HepG2 (cell line): ENCODE results near the gene TTLL13. TPM values are rescaled to one million over a fixed set of nuclear protein-coding genes. Genes with fewer than 3 reads are reported as not detected.
A peak's percentile ranks its signal among the peaks of the same experiment; 100 is the strongest.

Source experiments
- CTCF ChIP-seq: sonication (generic); formaldehyde crosslinking; IDR thresholded peaks from 2 replicates; pipeline ENCODE4 v1.5.0; 2020; ENCODE audit warnings: mild to moderate bottlenecking, missing genetic modification reagents, moderate library complexity
- ELF3 ChIP-seq: IDR thresholded peaks from 2 replicates; pipeline ENCODE4 v1.6.1; 2016; ENCODE audit warnings: missing genetic modification reagents, missing compliant biosample characterization
- GATAD1 ChIP-seq: IDR thresholded peaks from 2 replicates; pipeline ENCODE4 v1.6.1; 2016; ENCODE audit warnings: missing genetic modification reagents, missing compliant biosample characterization
- HNF4G ChIP-seq, 2 experiments: sonication (generic) in 1 of 2; formaldehyde crosslinking in 1 of 2; IDR thresholded peaks; 2 replicates each; pipeline versions ENCODE4 v1.4.0 to v1.6.1; 2011 to 2020; ENCODE audit warnings: borderline replicate concordance in 2 of 2, low read depth in 2 of 2, mild to moderate bottlenecking in 2 of 2, low read length in 1 of 2, missing genetic modification reagents in 1 of 2, moderate library complexity in 1 of 2
- HNRNPLL ChIP-seq: fragments of 200-400 bp; formaldehyde crosslinking; IDR thresholded peaks from 2 replicates; pipeline ENCODE4 v1.6.1; 2017; ENCODE audit warnings: mild to moderate bottlenecking, low read depth, low read length; ENCODE audit not compliant: poor library complexity, severe bottlenecking
- KDM2A ChIP-seq: sonication (generic); formaldehyde crosslinking; IDR thresholded peaks from 2 replicates; pipeline ENCODE4 v1.4.0; 2020; ENCODE audit warnings: low read depth, missing genetic modification reagents, borderline replicate concordance
- MYPOP ChIP-seq: sonication (generic); formaldehyde crosslinking; IDR thresholded peaks from 2 replicates; pipeline ENCODE4 v1.8.1; 2023; ENCODE audit warnings: mild to moderate bottlenecking, moderate library complexity, missing genetic modification reagents
- NONO ChIP-seq, 2 experiments: fragments of 450-650 bp in 1 of 2; sonication (generic) in 1 of 2; formaldehyde crosslinking in 1 of 2; IDR thresholded peaks in 1 of 2; conservative IDR thresholded peaks in 1 of 2; 2 replicates each; pipeline versions ENCODE4 v1.6.1 to v1.8.0; 2017 to 2022; ENCODE audit warnings: mild to moderate bottlenecking in 1 of 2, missing genetic modification reagents in 1 of 2, moderate library complexity in 1 of 2
- NR0B2 ChIP-seq: sonication (generic); formaldehyde crosslinking; IDR thresholded peaks from 2 replicates; pipeline ENCODE4 v1.4.0; 2020; ENCODE audit warnings: mild to moderate bottlenecking, missing genetic modification reagents
- NR2F6 ChIP-seq, 2 experiments: IDR thresholded peaks; 2 replicates each; pipeline ENCODE4 v1.6.1; 2016; ENCODE audit warnings: antibody characterized with exemption in 1 of 2, mild to moderate bottlenecking in 1 of 2
- PLRG1 ChIP-seq: fragments of 450-650 bp; conservative IDR thresholded peaks from 2 replicates; pipeline ENCODE4 v1.6.1; 2016
- STAT5B ChIP-seq: sonication (generic); formaldehyde crosslinking; IDR thresholded peaks from 2 replicates; pipeline ENCODE4 v1.4.0; 2020; ENCODE audit warnings: missing genetic modification reagents
- U2AF1 ChIP-seq: fragments of 200-400 bp; formaldehyde crosslinking; optimal IDR thresholded peaks from 2 replicates; pipeline ENCODE3; 2017; ENCODE audit warnings: mild to moderate bottlenecking, low read depth, low read length
- YY1 ChIP-seq: IDR thresholded peaks from 2 replicates; pipeline ENCODE4 v1.6.1; 2011; ENCODE audit warnings: low read length, low read depth, moderate library complexity, mild to moderate bottlenecking; ENCODE audit not compliant: insufficient read depth, insufficient replicate concordance
- ZBTB14 ChIP-seq: sonication (generic); formaldehyde crosslinking; IDR thresholded peaks from 2 replicates; pipeline ENCODE4 v1.4.0; 2020; ENCODE audit warnings: missing genetic modification reagents
- ZBTB38 ChIP-seq: sonication (generic); formaldehyde crosslinking; IDR thresholded peaks from 2 replicates; pipeline ENCODE4 v1.5.1; 2020; ENCODE audit warnings: mild to moderate bottlenecking, missing genetic modification reagents
- ZFP82 ChIP-seq: sonication (generic); formaldehyde crosslinking; IDR thresholded peaks from 2 replicates; pipeline ENCODE4 v1.5.1; 2020; ENCODE audit warnings: mild to moderate bottlenecking, missing genetic modification reagents, borderline replicate concordance
- ZNF317 ChIP-seq: sonication (generic); formaldehyde crosslinking; IDR thresholded peaks from 2 replicates; pipeline ENCODE4 v1.5.0; 2020; ENCODE audit warnings: mild to moderate bottlenecking, missing genetic modification reagents
- ZSCAN12 ChIP-seq: sonication (generic); formaldehyde crosslinking; IDR thresholded peaks from 2 replicates; pipeline ENCODE4 v1.9.0; 2021; ENCODE audit warnings: mild to moderate bottlenecking, missing genetic modification reagents
- polyA plus RNA-seq, 8 experiments: library from polyadenylated mRNA; depleted of rRNA in 3 of 8; stranded (reverse) in 7 of 8; unstranded in 1 of 8; fragments of >200 nt; fragmentation: Illumina TruSeq in 4 of 8; extraction: Trizol in 4 of 8; gene quantifications; 2 replicates each; pipeline versions ENCODE4 v1.2.1 to v1.2.3, GENCODE V29; 2011 to 2016; ENCODE audit warnings: low read depth in 4 of 8, missing spikeins in 1 of 8, mixed read lengths in 1 of 8; ENCODE audit not compliant: insufficient read depth in 1 of 8
- total RNA-seq, 5 experiments: library from RNA; depleted of rRNA; stranded (reverse); fragments of >200 nt; fragmentation: Illumina TruSeq; extraction: Trizol; gene quantifications; 2 replicates each; pipeline ENCODE4 v1.2.3, GENCODE V29; 2016; ENCODE audit warnings: low read depth in 1 of 5

TTLL13 gene
- total and polyA plus RNA-seq, 2 of the 13 experiments (the other 11 are each of a cell fraction or from before 2014, with no cell fraction given) = 0.07 to 0.29 TPM

GRCh38 chr15:90221246-90221900, 28.0 kb upstream of the TTLL13 start (continued):
- TF ChIP-seq KDM2A (CRISPR knock-in tag) (peak; percentile 58; the same call in 1 of the 2 replicates), NONO (IDR thresholded peaks at IDR 0.05) (no peak), NONO (CRISPR knock-in tag; conservative IDR thresholded peaks at IDR 0.05) (no peak), ZSCAN12 (CRISPR knock-in tag) (no peak), HNRNPLL (no peak), GATAD1 (0 out of 2 replicates have a peak, but pooled peaks have one; percentile 19), STAT5B (CRISPR knock-in tag) (no peak), ZBTB38 (peak; percentile 39; the same call in 1 of the 2 replicates), MYPOP (CRISPR knock-in tag) (no peak), HNF4G (IDR thresholded peaks at IDR 0.05; ENCODE audit: borderline replicate concordance, low read depth, low read length) (no peak), HNF4G (CRISPR knock-in tag; IDR thresholded peaks at IDR 0.05; ENCODE audit: borderline replicate concordance, low read depth) (peak; percentile 19; the same call in 1 of the 2 replicates), PLRG1 (no peak), ZFP82 (CRISPR knock-in tag) (no peak), ELF3 (CRISPR knock-in tag) (0 out of 2 replicates have a peak, but pooled peaks have one; percentile 29), NR0B2 (peak; percentile 24; the same call in 1 of the 2 replicates), CTCF (peak; percentile 94), U2AF1 (no peak), NR2F6 (IDR thresholded peaks at IDR 0.05) (no peak), NR2F6 (CRISPR knock-in tag; IDR thresholded peaks at IDR 0.05) (0 out of 2 replicates have a peak, but pooled peaks have one; percentile 10), ZNF317 (CRISPR knock-in tag) (0 out of 2 replicates have a peak, but pooled peaks have one; percentile 32), ZBTB14 (CRISPR knock-in tag) (no peak), YY1 (peak; percentile 25)
